SK-N-SH treated with all-trans-retinoic acid at 6 μM for 48 hours (cell line): ENCODE measurements around the gene C10orf143.

Experiments
- ATAC-seq: fragments of 200-7000 bp; cut with Tn5 transposase; 3 replicates; pipeline ENCODE4 v1.9.1; 2020; ENCODE audit warnings: mild to moderate bottlenecking, moderate library complexity
- ARNTL ChIP-seq: fragments of 450-650 bp; formaldehyde crosslinking; IDR thresholded peaks from 2 replicates; pipeline ENCODE4 v1.5.0; 2020; ENCODE audit warnings: low read depth, mild to moderate bottlenecking, moderate library complexity, borderline replicate concordance
- BACH2 ChIP-seq: fragments of 250-450 bp; sonication (Bioruptor Pico); IDR thresholded peaks from 2 replicates; pipeline ENCODE4 v1.9.0; 2021; ENCODE audit warnings: mild to moderate bottlenecking, borderline replicate concordance
- CREB5 ChIP-seq: fragments of 250-450 bp; sonication (Bioruptor Pico); IDR thresholded peaks from 2 replicates; pipeline ENCODE4 v1.5.1; 2020; ENCODE audit warnings: low read depth, mild to moderate bottlenecking, moderate library complexity
- ESRRG ChIP-seq: fragments of 250-450 bp; sonication (Bioruptor Pico); IDR thresholded peaks from 2 replicates; pipeline ENCODE4 v1.6.1; 2021; ENCODE audit warnings: mild to moderate bottlenecking
- GLIS3 ChIP-seq: fragments of 250-450 bp; sonication (Bioruptor Pico); IDR thresholded peaks from 2 replicates; pipeline ENCODE4 v1.5.0; 2020; ENCODE audit warnings: mild to moderate bottlenecking, moderate library complexity
- ISL1 ChIP-seq: fragments of 250-450 bp; sonication (Bioruptor Pico); IDR thresholded peaks from 2 replicates; pipeline ENCODE4 v2.1.2; 2022; ENCODE audit warnings: mild to moderate bottlenecking, moderate library complexity
- OSR1 ChIP-seq: fragments of 250-450 bp; sonication (Bioruptor Pico); IDR thresholded peaks from 2 replicates; pipeline ENCODE4 v1.8.0; 2022; ENCODE audit warnings: moderate library complexity, mild to moderate bottlenecking, inconsistent platforms
- POU6F1 ChIP-seq: fragments of 250-450 bp; sonication (Bioruptor Pico); IDR thresholded peaks from 2 replicates; pipeline ENCODE4 v1.8.0; 2021; ENCODE audit warnings: low read depth, mild to moderate bottlenecking, moderate library complexity, borderline replicate concordance
- RARB ChIP-seq: fragments of 250-450 bp; sonication (Bioruptor Pico); IDR thresholded peaks from 2 replicates; pipeline ENCODE4 v1.8.0; 2021; ENCODE audit warnings: mild to moderate bottlenecking, moderate library complexity
- SNAI2 ChIP-seq: fragments of 250-450 bp; sonication (Bioruptor Pico); IDR thresholded peaks from 2 replicates; pipeline ENCODE4 v1.5.0; 2020; ENCODE audit warnings: mild to moderate bottlenecking, moderate library complexity
- TCF4 ChIP-seq: fragments of 250-450 bp; sonication (Bioruptor Pico); IDR thresholded peaks from 2 replicates; pipeline ENCODE4 v1.8.0; 2021; ENCODE audit warnings: mild to moderate bottlenecking, moderate library complexity, borderline replicate concordance
- TOX ChIP-seq: fragments of 250-450 bp; sonication (Bioruptor Pico); IDR thresholded peaks from 2 replicates; pipeline ENCODE4 v1.8.0; 2021; ENCODE audit warnings: mild to moderate bottlenecking, moderate library complexity, borderline replicate concordance
- ZC3H10 ChIP-seq: fragments of 250-450 bp; sonication (Bioruptor Pico); IDR thresholded peaks from 2 replicates; pipeline ENCODE4 v1.5.1; 2021; ENCODE audit warnings: mild to moderate bottlenecking, moderate library complexity
- ZFP3 ChIP-seq: fragments of 250-450 bp; sonication (Bioruptor Pico); IDR thresholded peaks from 2 replicates; pipeline ENCODE4 v1.5.0; 2020; ENCODE audit warnings: mild to moderate bottlenecking, moderate library complexity
- ZFP30 ChIP-seq: fragments of 450-650 bp; formaldehyde crosslinking; IDR thresholded peaks from 2 replicates; pipeline ENCODE4 v1.5.0; 2022; ENCODE audit warnings: mild to moderate bottlenecking, moderate library complexity
- ZNF565 ChIP-seq: fragments of 450-650 bp; formaldehyde crosslinking; conservative IDR thresholded peaks from 2 replicates; pipeline ENCODE4 v1.5.0; 2020; ENCODE audit warnings: low read depth, mild to moderate bottlenecking, moderate library complexity
- ZNF70 ChIP-seq: fragments of 450-650 bp; formaldehyde crosslinking; IDR thresholded peaks from 2 replicates; pipeline ENCODE4 v1.5.0; 2020; ENCODE audit warnings: mild to moderate bottlenecking, moderate library complexity
- ZNF8 ChIP-seq: fragments of 450-650 bp; formaldehyde crosslinking; IDR thresholded peaks from 2 replicates; pipeline ENCODE4 v1.5.0; 2020; ENCODE audit warnings: mild to moderate bottlenecking, moderate library complexity
- TF ChIP-seq, protein P1 (sequence below): fragments of 250-450 bp; sonication (Bioruptor Pico); IDR thresholded peaks from 2 replicates; pipeline ENCODE4 v1.8.0; 2020; ENCODE audit warnings: mild to moderate bottlenecking, moderate library complexity, borderline replicate concordance
- TF ChIP-seq, protein P2 (sequence below): fragments of 250-450 bp; sonication (Bioruptor Pico); IDR thresholded peaks from 2 replicates; pipeline ENCODE4 v1.5.0; 2020; ENCODE audit warnings: mild to moderate bottlenecking, moderate library complexity
- TF ChIP-seq, protein P3 (sequence below): fragments of 250-450 bp; sonication (Bioruptor Pico); IDR thresholded peaks from 2 replicates; pipeline ENCODE4 v1.5.1; 2021; ENCODE audit warnings: mild to moderate bottlenecking, moderate library complexity

The C10orf143 gene

GRCh38 chr10:130021383-130021950, 89.2 kb downstream of the C10orf143 start (continued):
- TF ChIP-seq, protein P1, sequence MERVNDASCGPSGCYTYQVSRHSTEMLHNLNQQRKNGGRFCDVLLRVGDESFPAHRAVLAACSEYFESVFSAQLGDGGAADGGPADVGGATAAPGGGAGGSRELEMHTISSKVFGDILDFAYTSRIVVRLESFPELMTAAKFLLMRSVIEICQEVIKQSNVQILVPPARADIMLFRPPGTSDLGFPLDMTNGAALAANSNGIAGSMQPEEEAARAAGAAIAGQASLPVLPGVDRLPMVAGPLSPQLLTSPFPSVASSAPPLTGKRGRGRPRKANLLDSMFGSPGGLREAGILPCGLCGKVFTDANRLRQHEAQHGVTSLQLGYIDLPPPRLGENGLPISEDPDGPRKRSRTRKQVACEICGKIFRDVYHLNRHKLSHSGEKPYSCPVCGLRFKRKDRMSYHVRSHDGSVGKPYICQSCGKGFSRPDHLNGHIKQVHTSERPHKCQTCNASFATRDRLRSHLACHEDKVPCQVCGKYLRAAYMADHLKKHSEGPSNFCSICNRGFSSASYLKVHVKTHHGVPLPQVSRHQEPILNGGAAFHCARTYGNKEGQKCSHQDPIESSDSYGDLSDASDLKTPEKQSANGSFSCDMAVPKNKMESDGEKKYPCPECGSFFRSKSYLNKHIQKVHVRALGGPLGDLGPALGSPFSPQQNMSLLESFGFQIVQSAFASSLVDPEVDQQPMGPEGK, result no peak
- TF ChIP-seq POU6F1 (CRISPR knock-in tag) (no peak), SNAI2 (no peak), ZNF565 (CRISPR knock-in tag) (no peak), RARB (CRISPR knock-in tag) (no peak), TOX (no peak), ZNF8 (CRISPR knock-in tag) (no peak)

- no peak for ATAC-seq
- TF ChIP-seq, protein P2, sequence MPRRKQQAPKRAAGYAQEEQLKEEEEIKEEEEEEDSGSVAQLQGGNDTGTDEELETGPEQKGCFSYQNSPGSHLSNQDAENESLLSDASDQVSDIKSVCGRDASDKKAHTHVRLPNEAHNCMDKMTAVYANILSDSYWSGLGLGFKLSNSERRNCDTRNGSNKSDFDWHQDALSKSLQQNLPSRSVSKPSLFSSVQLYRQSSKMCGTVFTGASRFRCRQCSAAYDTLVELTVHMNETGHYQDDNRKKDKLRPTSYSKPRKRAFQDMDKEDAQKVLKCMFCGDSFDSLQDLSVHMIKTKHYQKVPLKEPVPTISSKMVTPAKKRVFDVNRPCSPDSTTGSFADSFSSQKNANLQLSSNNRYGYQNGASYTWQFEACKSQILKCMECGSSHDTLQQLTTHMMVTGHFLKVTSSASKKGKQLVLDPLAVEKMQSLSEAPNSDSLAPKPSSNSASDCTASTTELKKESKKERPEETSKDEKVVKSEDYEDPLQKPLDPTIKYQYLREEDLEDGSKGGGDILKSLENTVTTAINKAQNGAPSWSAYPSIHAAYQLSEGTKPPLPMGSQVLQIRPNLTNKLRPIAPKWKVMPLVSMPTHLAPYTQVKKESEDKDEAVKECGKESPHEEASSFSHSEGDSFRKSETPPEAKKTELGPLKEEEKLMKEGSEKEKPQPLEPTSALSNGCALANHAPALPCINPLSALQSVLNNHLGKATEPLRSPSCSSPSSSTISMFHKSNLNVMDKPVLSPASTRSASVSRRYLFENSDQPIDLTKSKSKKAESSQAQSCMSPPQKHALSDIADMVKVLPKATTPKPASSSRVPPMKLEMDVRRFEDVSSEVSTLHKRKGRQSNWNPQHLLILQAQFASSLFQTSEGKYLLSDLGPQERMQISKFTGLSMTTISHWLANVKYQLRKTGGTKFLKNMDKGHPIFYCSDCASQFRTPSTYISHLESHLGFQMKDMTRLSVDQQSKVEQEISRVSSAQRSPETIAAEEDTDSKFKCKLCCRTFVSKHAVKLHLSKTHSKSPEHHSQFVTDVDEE (CRISPR knock-in tag), result no peak
- TF ChIP-seq ZC3H10 (CRISPR knock-in tag), result no peak
- TF ChIP-seq POU6F1 (CRISPR knock-in tag), result no peak
- no peak for TF ChIP-seq TOX
- TF ChIP-seq ESRRG, result no peak
- TF ChIP-seq GLIS3 (CRISPR knock-in tag), result no peak
Measured at GRCh38 chr10:130020651-130021382, 89.8 kb downstream of the C10orf143 start.

DNA sequence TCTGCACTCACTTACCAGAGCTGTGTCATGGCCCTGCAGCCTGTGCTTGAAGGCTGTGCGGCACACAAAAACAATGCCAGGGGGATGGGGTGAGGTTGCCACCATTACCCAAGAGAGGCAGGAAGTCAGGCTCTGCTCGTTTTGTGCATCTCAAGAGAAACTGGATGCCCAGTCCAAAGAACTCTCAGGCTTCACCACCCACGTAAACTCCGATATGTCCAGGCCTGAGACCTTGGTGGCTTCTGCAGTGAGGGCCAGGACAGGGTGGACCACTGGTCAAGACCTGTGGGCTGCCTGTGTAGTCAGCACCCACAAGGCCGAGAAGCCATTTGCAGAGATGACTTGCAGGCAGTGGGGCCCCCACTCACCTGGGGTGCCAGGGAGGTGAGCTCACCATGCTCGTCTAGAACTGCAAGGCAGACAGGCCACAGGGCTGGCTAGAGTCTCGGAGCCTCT, 91.9 kb downstream of the C10orf143 start:
- ATAC-seq, result no peak
- TF ChIP-seq, protein P1, result no peak
- TF ChIP-seq TCF4 (no peak), ZNF70 (CRISPR knock-in tag) (no peak)

DNA sequence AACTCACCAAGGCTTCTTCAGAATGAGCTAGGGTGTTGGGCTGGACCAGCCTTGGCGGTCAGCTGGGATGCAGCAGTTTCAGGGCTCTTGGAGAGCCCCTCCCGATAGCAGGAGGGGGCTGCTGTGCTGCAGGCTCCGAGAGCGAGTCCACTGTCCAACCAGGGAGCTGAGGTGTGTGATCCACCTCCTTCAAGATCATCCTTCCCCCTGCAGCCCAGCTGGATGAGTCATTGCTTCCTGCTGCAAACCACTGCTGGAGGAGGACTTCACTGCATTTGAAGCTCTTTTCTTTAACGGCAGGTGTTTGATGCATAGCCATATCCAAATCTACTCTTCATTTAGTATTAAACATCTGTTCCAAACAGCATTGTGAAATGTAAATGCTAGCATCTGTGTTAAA, 92.4 kb downstream of the C10orf143 start:
- ATAC-seq, result no peak
- TF ChIP-seq ARNTL (CRISPR knock-in tag) (no peak), SNAI2 (no peak), ESRRG (no peak), ISL1 (CRISPR knock-in tag) (no peak), BACH2 (CRISPR knock-in tag) (no peak), CREB5 (CRISPR knock-in tag) (no peak), ZFP30 (CRISPR knock-in tag) (no peak), OSR1 (CRISPR knock-in tag) (no peak), ZFP3 (CRISPR knock-in tag) (no peak)
- TF ChIP-seq, protein P3, sequence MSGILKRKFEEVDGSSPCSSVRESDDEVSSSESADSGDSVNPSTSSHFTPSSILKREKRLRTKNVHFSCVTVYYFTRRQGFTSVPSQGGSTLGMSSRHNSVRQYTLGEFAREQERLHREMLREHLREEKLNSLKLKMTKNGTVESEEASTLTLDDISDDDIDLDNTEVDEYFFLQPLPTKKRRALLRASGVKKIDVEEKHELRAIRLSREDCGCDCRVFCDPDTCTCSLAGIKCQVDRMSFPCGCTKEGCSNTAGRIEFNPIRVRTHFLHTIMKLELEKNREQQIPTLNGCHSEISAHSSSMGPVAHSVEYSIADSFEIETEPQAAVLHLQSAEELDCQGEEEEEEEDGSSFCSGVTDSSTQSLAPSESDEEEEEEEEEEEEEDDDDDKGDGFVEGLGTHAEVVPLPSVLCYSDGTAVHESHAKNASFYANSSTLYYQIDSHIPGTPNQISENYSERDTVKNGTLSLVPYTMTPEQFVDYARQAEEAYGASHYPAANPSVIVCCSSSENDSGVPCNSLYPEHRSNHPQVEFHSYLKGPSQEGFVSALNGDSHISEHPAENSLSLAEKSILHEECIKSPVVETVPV (CRISPR knock-in tag), result no peak
